Stomach (tissue), 9 donors: Measurements from ENCODE around the gene DGKD. TPM values are rescaled to one million over a fixed set of nuclear protein-coding genes. Genes with fewer than 3 reads are reported as not detected.

ENCODE experiments used
- DNase-seq, 2 donors: peaks; one replicate each; pipeline versions ENCODE4 v3.0.0 to v3.0.0-alpha.2; 2013 to 2019
- H3K27ac ChIP-seq, 5 donors: fragments of 200-600 bp in 4 of 5; sonication (generic) in 4 of 5; one replicate each; pipeline ENCODE4 v1.5.1; 2013 to 2019; ENCODE audit warnings: mild to moderate bottlenecking in 1 of 5, moderate library complexity in 1 of 5
- H3K27me3 ChIP-seq, 3 donors: fragments of 200-600 bp; sonication (generic); one replicate each; pipeline ENCODE4 v1.5.1; 2017 to 2019; ENCODE audit warnings: mixed run types in 1 of 3
- H3K36me3 ChIP-seq, 4 donors: fragments of 200-600 bp; sonication (generic); 1 replicate in 3 of 4; 2 replicates in 1 of 4; pipeline ENCODE4 v1.5.1; 2016 to 2019
- H3K4me1 ChIP-seq, 4 donors: fragments of 200-600 bp; sonication (generic); one replicate each; pipeline ENCODE4 v1.5.1; 2016 to 2019
- H3K4me3 ChIP-seq, 4 donors: fragments of 200-600 bp; sonication (generic) in 3 of 4; one replicate each; pipeline ENCODE4 v1.5.1; 2016 to 2019; ENCODE audit warnings: mild to moderate bottlenecking in 1 of 4
- H3K9me3 ChIP-seq, 4 donors: fragments of 200-600 bp; sonication (generic); one replicate each; pipeline ENCODE4 v1.5.1; 2016 to 2019
- EP300 ChIP-seq: sonication (generic); formaldehyde crosslinking; IDR thresholded peaks from one replicate; pipeline ENCODE4 v1.6.1; 2017; ENCODE audit warnings: antibody characterized with exemption
- POLR2A ChIP-seq, 4 donors: fragments of 450-650 bp; IDR thresholded peaks; one replicate each; pipeline ENCODE4 v1.6.1; 2016; ENCODE audit warnings: antibody characterized with exemption in 4 of 4, control low read depth in 2 of 4, mild to moderate bottlenecking in 1 of 4, moderate library complexity in 1 of 4
- POLR2AphosphoS5 ChIP-seq, 3 donors: sonication (generic); formaldehyde crosslinking; IDR thresholded peaks; one replicate each; pipeline ENCODE4 v1.6.1; 2016; ENCODE audit warnings: antibody characterized with exemption in 3 of 3
- WGBS, 5 donors: extraction: QIAGEN DNeasy Blood & Tissue Kit in 3 of 5; methylation state at CpG; one replicate each; pipeline versions ENCODE4 v1.1.5 to v1.1.7; 2013 to 2018; 5-methylcytosine and 5-hydroxymethylcytosine counted together
- intact Hi-C: fragments of 100-400 bp; cut with DNase I; formaldehyde crosslinking; loops from one replicate; pipeline ENCODE4 v1.15.1; 2023; ENCODE audit warnings: low total_unique reads
- polyA plus RNA-seq, 3 donors: library from polyadenylated mRNA; stranded (reverse); fragments of 200-250 nt; gene quantifications; one replicate each; pipeline ENCODE4 v1.2.3, GENCODE V29; 2013
- total RNA-seq, 5 donors: library from RNA; depleted of rRNA; stranded (reverse); fragments of >200 nt; gene quantifications; one replicate each; pipeline versions ENCODE4 v1.1.0 to v1.2.3, GENCODE V29; 2014 to 2016
- TF ChIP-seq, protein P1 (sequence below), 7 experiments: fragments of 450-650 bp in 4 of 7; fragments of 200-600 bp in 3 of 7; sonication (generic) in 3 of 7; IDR thresholded peaks; one replicate each; pipeline ENCODE4 v1.5.1; 2016 to 2019; ENCODE audit warnings: antibody characterized with exemption in 7 of 7, control low read depth in 2 of 7, mild to moderate bottlenecking in 1 of 7
- donor health status: healthy with polysubstance abuse.
- donor health status: Bipolar disorder and iron deficiency.
- donor health status: healthy.

DGKD gene
- total and polyA plus RNA-seq, 8 donors: 21.9 to 471 (median 202) TPM

- Histone ChIP-seq H3K36me3 (peaks cover 63 to 97% (median 95%) of the 10 kb centered on the region in 4 donors), H3K27me3 (no peaks in the 10 kb centered on the region), H3K9me3 (no peaks in the 10 kb centered on the region), H3K27ac (peak overlapping the region in 4 of 5 donors; percentile 14 to 81 (median 76)), H3K4me3 (no peak overlapping the region), H3K4me1 (peaks cover 8 to 33% (median 23%) of the 10 kb centered on the region in 4 donors)
- peak in 1 of 2 donors; percentile 25 for DNase-seq
- intact Hi-C loops: no loop called here
- TF ChIP-seq EP300 (no peak), POLR2AphosphoS5 (IDR thresholded peaks at IDR 0.05) (peak in 1 of 3 donors; percentile 4)
- 70 to 91% (median 74%) methylated on average over 2 to 8 of the region's 8 CpGs for WGBS, 5 donors
Measured at GRCh38 chr2:233468741-233469110, 114.4 kb downstream of the DGKD start.

DNA sequence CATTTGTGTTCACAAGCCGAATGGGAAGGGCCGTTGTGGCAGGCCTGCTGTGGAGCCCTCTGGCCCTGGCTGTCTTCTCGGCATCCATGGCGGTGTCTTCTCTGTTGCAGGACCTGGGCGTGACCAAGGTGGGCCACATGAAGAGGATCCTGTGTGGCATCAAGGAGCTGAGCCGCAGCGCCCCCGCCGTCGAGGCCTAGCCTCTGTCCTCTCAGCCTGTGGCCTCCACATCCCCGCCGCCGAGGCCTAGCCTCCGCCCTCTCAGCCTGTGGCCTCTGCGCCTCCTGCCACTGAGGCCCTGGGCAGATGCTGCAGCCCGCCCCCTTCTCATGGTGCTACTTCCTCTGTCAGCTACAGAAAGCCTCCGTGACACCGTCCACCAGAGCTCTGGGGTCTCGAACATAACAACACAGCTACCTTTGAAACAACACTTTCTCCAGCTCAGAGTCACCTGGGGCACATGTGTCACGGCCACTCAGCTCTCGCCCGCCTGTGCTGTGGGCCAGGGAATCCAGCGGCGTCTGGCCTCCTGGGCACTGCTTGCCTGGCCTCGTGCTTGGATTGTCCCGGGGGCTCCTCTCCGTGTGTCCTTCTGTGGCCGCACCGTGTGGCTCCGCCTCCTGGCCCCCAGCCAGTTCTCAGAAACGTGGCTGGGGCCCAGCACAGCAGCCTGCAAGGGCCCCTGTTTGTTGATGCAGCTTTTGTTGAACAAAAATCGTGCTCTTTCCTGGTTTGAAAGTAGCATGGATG lies 115.1 kb downstream of the DGKD start:
- Histone ChIP-seq H3K36me3 (peaks cover 57 to 89% (median 88%) of the 10 kb centered on the region in 4 donors), H3K27me3 (no peaks in the 10 kb centered on the region), H3K9me3 (no peaks in the 10 kb centered on the region), H3K4me3 (peak overlapping the region in 1 of 4 donors; percentile 14), H3K4me1 (peaks cover 8 to 30% (median 25%) of the 10 kb centered on the region in 4 donors), H3K27ac (peak overlapping the region; percentile 56 to 81 (median 75))
- peak in 1 of 2 donors; percentile 62 for DNase-seq
- no peak for TF ChIP-seq POLR2A (IDR thresholded peaks at IDR 0.05)
- TF ChIP-seq POLR2AphosphoS5 (IDR thresholded peaks at IDR 0.05): no peak
- TF ChIP-seq, protein P1, sequence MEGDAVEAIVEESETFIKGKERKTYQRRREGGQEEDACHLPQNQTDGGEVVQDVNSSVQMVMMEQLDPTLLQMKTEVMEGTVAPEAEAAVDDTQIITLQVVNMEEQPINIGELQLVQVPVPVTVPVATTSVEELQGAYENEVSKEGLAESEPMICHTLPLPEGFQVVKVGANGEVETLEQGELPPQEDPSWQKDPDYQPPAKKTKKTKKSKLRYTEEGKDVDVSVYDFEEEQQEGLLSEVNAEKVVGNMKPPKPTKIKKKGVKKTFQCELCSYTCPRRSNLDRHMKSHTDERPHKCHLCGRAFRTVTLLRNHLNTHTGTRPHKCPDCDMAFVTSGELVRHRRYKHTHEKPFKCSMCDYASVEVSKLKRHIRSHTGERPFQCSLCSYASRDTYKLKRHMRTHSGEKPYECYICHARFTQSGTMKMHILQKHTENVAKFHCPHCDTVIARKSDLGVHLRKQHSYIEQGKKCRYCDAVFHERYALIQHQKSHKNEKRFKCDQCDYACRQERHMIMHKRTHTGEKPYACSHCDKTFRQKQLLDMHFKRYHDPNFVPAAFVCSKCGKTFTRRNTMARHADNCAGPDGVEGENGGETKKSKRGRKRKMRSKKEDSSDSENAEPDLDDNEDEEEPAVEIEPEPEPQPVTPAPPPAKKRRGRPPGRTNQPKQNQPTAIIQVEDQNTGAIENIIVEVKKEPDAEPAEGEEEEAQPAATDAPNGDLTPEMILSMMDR (IDR thresholded peaks at IDR 0.05): no peak
- TF ChIP-seq EP300: no peak
- intact Hi-C loops: no loop called here
- 57 to 71% (median 66%) methylated on average over 30 to 32 of the region's 32 CpGs for WGBS, 5 donors

- WGBS, 5 donors: 55 to 75% (median 71%) methylated on average over 7 to 20 of the region's 20 CpGs
- Histone ChIP-seq H3K4me3 (peak overlapping the region in 1 of 4 donors; percentile 14), H3K36me3 (peaks cover 49 to 84% (median 83%) of the 10 kb centered on the region in 4 donors), H3K27ac (peak overlapping the region; percentile 56 to 81 (median 75)), H3K27me3 (no peaks in the 10 kb centered on the region), H3K4me1 (peaks cover 8 to 33% (median 28%) of the 10 kb centered on the region in 4 donors), H3K9me3 (no peaks in the 10 kb centered on the region)
- TF ChIP-seq EP300 (no peak), POLR2A (IDR thresholded peaks at IDR 0.05) (no peak), POLR2AphosphoS5 (IDR thresholded peaks at IDR 0.05) (peak in 1 of 3 donors; percentile 34)
- intact Hi-C loops: no loop called here
- DNase-seq: peak; percentile 29 to 89
Measured at GRCh38 chr2:233470011-233470687, 115.9 kb downstream of the DGKD start.

GRCh38 chr2:233470839-233471238 lies 116.5 kb downstream of the DGKD start:
- TF ChIP-seq POLR2AphosphoS5 (IDR thresholded peaks at IDR 0.05) (no peak), EP300 (no peak), POLR2A (IDR thresholded peaks at IDR 0.05) (no peak)
- TF ChIP-seq, protein P1 (IDR thresholded peaks at IDR 0.05): no peak
- intact Hi-C loops: no loop called here
- H3K4me1 ChIP-seq: peaks cover 8 to 33% (median 30%) of the 10 kb centered on the region in 4 donors
- no peaks in the 10 kb centered on the region for H3K9me3 ChIP-seq
- H3K27me3 ChIP-seq: no peaks in the 10 kb centered on the region
- WGBS, 5 donors: 93 to 96% (median 95%) methylated on average over 14 of the region's 14 CpGs
- DNase-seq: peak in 1 of 2 donors; percentile 24
- H3K36me3 ChIP-seq: peaks cover 47 to 84% (median 82%) of the 10 kb centered on the region in 4 donors
- H3K4me3 ChIP-seq: no peak overlapping the region
- H3K27ac ChIP-seq: peak overlapping the region in 4 of 5 donors; percentile 56 to 81 (median 76)

- Histone ChIP-seq H3K4me1 (peaks cover 8 to 33% (median 30%) of the 10 kb centered on the region in 4 donors), H3K9me3 (no peaks in the 10 kb centered on the region), H3K27ac (peak overlapping the region in 3 of 5 donors; percentile 31 to 81 (median 76)), H3K27me3 (no peaks in the 10 kb centered on the region), H3K4me3 (no peak overlapping the region), H3K36me3 (peaks cover 44 to 84% (median 82%) of the 10 kb centered on the region in 4 donors)
- WGBS, 5 donors: 83 to 93% (median 92%) methylated on average over 12 of the region's 12 CpGs
- intact Hi-C loops: no loop called here
- TF ChIP-seq EP300 (no peak), POLR2AphosphoS5 (IDR thresholded peaks at IDR 0.05) (no peak), POLR2A (IDR thresholded peaks at IDR 0.05) (no peak)
- TF ChIP-seq, protein P1 (IDR thresholded peaks at IDR 0.05): no peak
- DNase-seq: peak in 1 of 2 donors; percentile 22
Measured at GRCh38 chr2:233471291-233472035, 117.2 kb downstream of the DGKD start.
